NCI-H1930 (cell line): ENCODE measurements around the gene NFATC1.

Experiments used
- DNase-seq, 2 experiments: peaks; one replicate each; lab custom pipeline; 2025; lab: John Stamatoyannopoulos, UW

The NFATC1 gene

GRCh38 chr18:79522451-79523205, 126.9 kb downstream of the NFATC1 start:
- DNase-seq, result no peak

- DNase-seq, result no peak
Measured at GRCh38 chr18:79523206-79523735, 127.5 kb downstream of the NFATC1 start.

- DNase-seq, result no peak
Measured at GRCh38 chr18:79523736-79524180, 128.0 kb downstream of the NFATC1 start.

GRCh38 chr18:79524181-79525078, 128.7 kb downstream of the NFATC1 start:
- DNase-seq, result no peak

GRCh38 chr18:79525556-79526467, 130.1 kb downstream of the NFATC1 start:
- DNase-seq, result no peak

GRCh38 chr18:79526468-79527460, 131.0 kb downstream of the NFATC1 start:
- no peak for DNase-seq

- no peak for DNase-seq
Measured at GRCh38 chr18:79527656-79528315, 132.1 kb downstream of the NFATC1 start.

GRCh38 chr18:79528316-79528695, 132.6 kb downstream of the NFATC1 start:
- no peak for DNase-seq

- peak in 1 of 2 experiments; percentile 58 for DNase-seq
Measured at GRCh38 chr18:79528846-79529245, 133.1 kb downstream of the NFATC1 start.

GRCh38 chr18:79529296-79529695, 133.6 kb downstream of the NFATC1 start:
- DNase-seq, result no peak

GRCh38 chr18:79529991-79530390, 134.3 kb downstream of the NFATC1 start:
- DNase-seq, result no peak

- no peak for DNase-seq
Measured at GRCh38 chr18:79530821-79531220, 135.1 kb downstream of the NFATC1 start.

GRCh38 chr18:79531386-79531785, 135.7 kb downstream of the NFATC1 start:
- no peak for DNase-seq

GRCh38 chr18:79531926-79532312, 136.2 kb downstream of the NFATC1 start:
- no peak for DNase-seq

- DNase-seq, result no peak
Measured at GRCh38 chr18:79532313-79533007, 136.7 kb downstream of the NFATC1 start.

- no peak for DNase-seq
Measured at GRCh38 chr18:79533146-79533545, 137.4 kb downstream of the NFATC1 start.

- DNase-seq, result no peak
Measured at GRCh38 chr18:79533591-79533990, 137.9 kb downstream of the NFATC1 start.

- no peak for DNase-seq
Measured at GRCh38 chr18:79534356-79534755, 138.6 kb downstream of the NFATC1 start.

- no peak for DNase-seq
Measured at GRCh38 chr18:79537758-79538157, 142.0 kb downstream of the NFATC1 start.
